ENCODE data around the gene VPREB3. TPM values are rescaled to one million over a fixed set of nuclear protein-coding genes. Genes with fewer than 3 reads are reported as not detected.

The VPREB3 gene
- total and polyA plus RNA-seq, 2 donors (not counting 1 experiment from before 2014, with no cell fraction given), result not detected

DNA sequence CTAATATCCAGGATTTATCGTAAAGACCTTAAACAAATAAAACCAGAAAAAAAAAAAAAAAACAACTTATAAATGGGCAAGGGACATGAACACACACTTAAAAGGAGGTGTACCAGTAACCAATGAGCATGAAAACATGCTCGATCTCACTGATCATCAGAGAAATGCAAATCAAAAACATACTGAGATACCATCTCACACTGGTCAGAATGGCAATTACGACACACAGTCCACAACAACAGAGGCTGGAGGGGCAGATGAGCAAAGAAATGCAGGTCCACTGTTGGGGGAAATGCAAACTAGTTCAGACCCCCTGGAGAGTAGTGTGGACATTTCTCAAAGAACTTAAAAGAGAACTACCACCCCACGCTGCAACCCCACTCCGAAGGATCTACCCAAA lies 50.2 kb downstream of the VPREB3 start:
- Histone ChIP-seq H3K27me3 (ENCODE audit: control insufficient read depth, insufficient read depth, low read length) (no peaks in the 10 kb centered on the region), H3K9ac (ENCODE audit: insufficient read depth, low read length) (no peak overlapping the region), H3K4me1 (ENCODE audit: control insufficient read depth, extremely low read depth, insufficient read depth, low read length) (no peaks in the 10 kb centered on the region), H3K9me3 (ENCODE audit: control insufficient read depth, insufficient read depth, low read depth, low read length) (no peaks in the 10 kb centered on the region), H3K36me3 (ENCODE audit: control insufficient read depth, insufficient read depth, low read length) (peaks cover 3% of the 10 kb centered on the region), H2AFZ (ENCODE audit: low read length) (no peak overlapping the region), H3K4me2 (ENCODE audit: extremely low read depth, insufficient read depth, low read length) (no peak overlapping the region), H3K79me2 (ENCODE audit: control insufficient read depth, insufficient read depth, low read length) (no peaks in the 10 kb centered on the region), H3K27ac (ENCODE audit: insufficient read depth, low read length) (no peak overlapping the region), H3K4me3 (replicated peaks in 1 of 4; ENCODE audit: control extremely low read depth in 1 of 4, insufficient read depth in 1 of 4, low read depth in 3 of 4, low read length in 4 of 4) (no peak overlapping the region), H4K20me1 (ENCODE audit: control insufficient read depth, extremely low read depth, insufficient read depth, low read length) (no peaks in the 10 kb centered on the region)
- DNase-seq (ENCODE audit: low read depth in 2 of 2), result no peak
- TF ChIP-seq, protein P1, sequence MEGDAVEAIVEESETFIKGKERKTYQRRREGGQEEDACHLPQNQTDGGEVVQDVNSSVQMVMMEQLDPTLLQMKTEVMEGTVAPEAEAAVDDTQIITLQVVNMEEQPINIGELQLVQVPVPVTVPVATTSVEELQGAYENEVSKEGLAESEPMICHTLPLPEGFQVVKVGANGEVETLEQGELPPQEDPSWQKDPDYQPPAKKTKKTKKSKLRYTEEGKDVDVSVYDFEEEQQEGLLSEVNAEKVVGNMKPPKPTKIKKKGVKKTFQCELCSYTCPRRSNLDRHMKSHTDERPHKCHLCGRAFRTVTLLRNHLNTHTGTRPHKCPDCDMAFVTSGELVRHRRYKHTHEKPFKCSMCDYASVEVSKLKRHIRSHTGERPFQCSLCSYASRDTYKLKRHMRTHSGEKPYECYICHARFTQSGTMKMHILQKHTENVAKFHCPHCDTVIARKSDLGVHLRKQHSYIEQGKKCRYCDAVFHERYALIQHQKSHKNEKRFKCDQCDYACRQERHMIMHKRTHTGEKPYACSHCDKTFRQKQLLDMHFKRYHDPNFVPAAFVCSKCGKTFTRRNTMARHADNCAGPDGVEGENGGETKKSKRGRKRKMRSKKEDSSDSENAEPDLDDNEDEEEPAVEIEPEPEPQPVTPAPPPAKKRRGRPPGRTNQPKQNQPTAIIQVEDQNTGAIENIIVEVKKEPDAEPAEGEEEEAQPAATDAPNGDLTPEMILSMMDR (conservative IDR thresholded peaks at IDR 0.05 in 1 of 2, IDR thresholded peaks at IDR 0.05 in 1 of 2; ENCODE audit: low read depth in 1 of 2, low read length in 2 of 2), result no peak
- TF ChIP-seq EZH2 (IDR thresholded peaks at IDR 0.05; ENCODE audit: low read length, missing control alignments), result no peak

Other genes starting within 250 kb of the VPREB3 start
- gene IGLL1, start 174.1 kb downstream of the VPREB3 start, total RNA-seq, result not detected in 2 replicates
- gene IGLL1, start 174.1 kb downstream of the VPREB3 start, polyA plus RNA-seq, result not detected in 2 replicates
- gene DRICH1, start 122.1 kb downstream of the VPREB3 start, total RNA-seq, result 0.26 TPM in 1 of 2 replicates, not detected in the other
- not detected in 2 replicates for gene DRICH1, start 122.1 kb downstream of the VPREB3 start, polyA plus RNA-seq
- gene RGL4, start 63.4 kb downstream of the VPREB3 start, total RNA-seq, result not detected in 2 replicates
- gene RGL4, start 63.4 kb downstream of the VPREB3 start, polyA plus RNA-seq, result not detected in 2 replicates
- 2.8 and 3.1 TPM in 2 replicates for gene ZNF70, start 3.3 kb downstream of the VPREB3 start, total RNA-seq
- gene ZNF70, start 3.3 kb downstream of the VPREB3 start, polyA plus RNA-seq, result 1.0 and 1.2 TPM in 2 replicates
- gene C22orf15, start 8.6 kb upstream of the VPREB3 start, total RNA-seq, result 2.5 and 3.9 TPM in 2 replicates
- gene C22orf15, start 8.6 kb upstream of the VPREB3 start, polyA plus RNA-seq, result 0.71 and 1.4 TPM in 2 replicates
- gene CHCHD10, start 13.5 kb upstream of the VPREB3 start, total RNA-seq, result 3.6 and 5.4 TPM in 2 replicates
- gene CHCHD10, start 13.5 kb upstream of the VPREB3 start, polyA plus RNA-seq, result 7.5 and 11.4 TPM in 2 replicates
- gene MMP11, start 18.4 kb upstream of the VPREB3 start, total RNA-seq, result 8.8 and 11.3 TPM in 2 replicates
- 4.5 and 8.3 TPM in 2 replicates for gene MMP11, start 18.4 kb upstream of the VPREB3 start, polyA plus RNA-seq
- gene SMARCB1, start 32.5 kb upstream of the VPREB3 start, total RNA-seq, result 19.0 and 20.5 TPM in 2 replicates
- 86.4 and 126 TPM in 2 replicates for gene SMARCB1, start 32.5 kb upstream of the VPREB3 start, polyA plus RNA-seq
- under 0.01 and 0.50 TPM in 2 replicates for gene DERL3, start 84.6 kb upstream of the VPREB3 start, total RNA-seq
- gene DERL3, start 84.6 kb upstream of the VPREB3 start, polyA plus RNA-seq, result 0.42 and 0.55 TPM in 2 replicates
- 8.7 and 14.9 TPM in 2 replicates for gene SLC2A11, start 103.5 kb upstream of the VPREB3 start, total RNA-seq
- gene SLC2A11, start 103.5 kb upstream of the VPREB3 start, polyA plus RNA-seq, result 3.9 and 5.8 TPM in 2 replicates
- gene MIF, start 140.0 kb upstream of the VPREB3 start, total RNA-seq, result 168 and 283 TPM in 2 replicates
- 75.0 and 97.3 TPM in 2 replicates for gene MIF, start 140.0 kb upstream of the VPREB3 start, polyA plus RNA-seq
- 0.26 and 9.9 TPM in 2 replicates for gene GSTT2B, start 206.8 kb upstream of the VPREB3 start, total RNA-seq
- 21.0 and 38.1 TPM in 2 replicates for gene GSTT2B, start 206.8 kb upstream of the VPREB3 start, polyA plus RNA-seq
- gene DDTL, start 212.5 kb upstream of the VPREB3 start, total RNA-seq, result 2.1 and 4.1 TPM in 2 replicates
- gene DDTL, start 212.5 kb upstream of the VPREB3 start, polyA plus RNA-seq, result 0.36 and 0.51 TPM in 2 replicates
- 72.4 and 111 TPM in 2 replicates for gene DDT, start 220.0 kb upstream of the VPREB3 start, total RNA-seq
- 79.5 and 79.8 TPM in 2 replicates for gene DDT, start 220.0 kb upstream of the VPREB3 start, polyA plus RNA-seq
- gene GSTT2, start 225.7 kb upstream of the VPREB3 start, total RNA-seq, result 0.33 TPM in 1 of 2 replicates, not detected in the other
- gene GSTT2, start 225.7 kb upstream of the VPREB3 start, polyA plus RNA-seq, result 1.9 and 2.4 TPM in 2 replicates